Stimulated activated CD8-positive, alpha-beta memory T cell treated with anti-CD3 and anti-CD28 coated beads, Interleukin-4, amount 100 ng/mL, for 24 hours (primary cell): ENCODE measurements around the gene LSM5.

Experiments used
- DNase-seq: peaks from one replicate; pipeline ENCODE4 v3.0.0-alpha.2; 2020; ENCODE audit warnings: low read depth

LSM5 gene

DNA sequence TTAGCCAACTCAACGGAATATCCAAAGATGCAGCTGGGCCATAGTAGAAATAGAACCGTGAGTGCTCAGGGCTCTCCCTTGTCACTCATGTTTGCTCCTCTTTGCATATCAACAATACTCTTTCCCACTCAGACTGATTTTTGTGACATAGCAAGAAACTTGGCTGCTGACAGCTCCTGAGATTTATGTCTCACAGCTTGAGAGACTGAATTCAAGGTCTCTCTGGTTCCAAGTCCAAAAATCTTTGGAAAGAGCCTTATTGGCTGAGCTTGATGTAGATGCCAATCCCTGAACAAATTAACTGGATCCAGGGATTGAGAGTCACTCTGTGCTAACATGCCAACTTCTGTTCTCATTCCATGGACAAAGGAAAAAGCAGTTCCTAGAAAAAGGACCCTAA is 30.4 kb downstream of the LSM5 start:
- no peak for DNase-seq

- DNase-seq = no peak
Measured at GRCh38 chr7:32458025-32458424, 32.2 kb downstream of the LSM5 start.

DNA sequence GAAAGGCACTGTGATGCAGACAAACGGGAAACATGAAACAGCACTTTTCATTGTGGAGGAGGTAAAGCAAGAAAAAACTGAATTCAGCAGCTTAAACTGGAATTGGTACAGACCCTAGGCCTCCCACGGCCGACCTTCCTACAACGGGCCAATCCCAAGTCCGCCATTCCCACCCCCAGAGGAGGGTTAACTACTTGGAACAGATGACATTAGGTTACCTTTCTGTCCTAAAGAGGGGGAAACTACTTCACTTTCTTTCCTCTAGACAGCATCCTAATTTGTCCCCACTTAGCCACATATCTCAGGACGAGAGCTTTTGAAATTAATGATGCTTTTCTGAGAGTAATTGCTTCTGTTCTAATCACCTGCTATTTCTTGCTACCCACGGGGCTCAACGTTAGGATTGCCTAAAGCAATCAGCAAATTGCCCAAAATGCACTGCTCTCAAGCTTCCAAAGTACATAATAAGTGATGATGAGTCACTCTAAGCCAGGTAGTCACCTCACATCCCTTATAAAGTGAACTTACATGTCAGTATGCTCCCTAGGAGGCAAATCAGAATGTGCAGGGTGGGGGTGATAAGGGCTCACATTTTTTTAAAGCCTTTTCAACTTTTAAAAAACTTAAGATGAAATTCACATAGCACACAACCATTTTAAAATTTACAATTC is 36.7 kb downstream of the LSM5 start:
- no peak for DNase-seq

- DNase-seq = no peak
Measured at GRCh38 chr7:32447218-32447617, 43.0 kb downstream of the LSM5 start.

GRCh38 chr7:32436146-32436928 is 53.8 kb downstream of the LSM5 start:
- DNase-seq = no peak
